HT1080 (cell line): ENCODE measurements around the gene AP5S1. TPM values are rescaled to one million over a fixed set of nuclear protein-coding genes. Genes with fewer than 3 reads are reported as not detected.

ENCODE experiments used
- DNase-seq: peaks from one replicate; pipeline ENCODE4 v3.0.0-alpha.2; 2015; ENCODE audit warnings: low read depth
- total RNA-seq: library from RNA; depleted of rRNA; stranded (reverse); fragments of >200 nt; shearing (Covaris generic); gene quantifications from 2 replicates; pipeline ENCODE4 v1.2.3, GENCODE V29; 2014; rRNA removed

AP5S1 gene
- total RNA-seq, 1 experiment from 2014 or later: 40.5 TPM

DNA sequence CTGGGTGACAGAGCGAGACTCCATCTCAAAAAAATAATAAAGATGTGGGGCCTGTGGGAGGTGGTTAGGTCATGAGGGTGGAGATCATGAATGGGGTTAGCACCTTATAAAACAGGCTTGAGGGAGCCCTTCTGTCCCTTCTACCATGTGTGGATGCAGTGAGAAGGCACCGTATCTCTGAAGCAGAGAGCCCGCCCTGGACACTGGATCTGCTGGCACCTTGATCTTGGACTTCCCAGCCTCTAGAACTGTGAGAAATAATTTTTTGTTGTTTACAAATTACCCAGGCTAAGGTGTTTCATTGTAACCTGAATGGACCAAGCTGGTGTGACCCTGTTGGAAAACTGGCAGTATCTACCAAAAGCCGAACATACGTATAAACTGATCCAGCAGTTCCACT lies 53.2 kb downstream of the AP5S1 start:
- no peak for DNase-seq

DNA sequence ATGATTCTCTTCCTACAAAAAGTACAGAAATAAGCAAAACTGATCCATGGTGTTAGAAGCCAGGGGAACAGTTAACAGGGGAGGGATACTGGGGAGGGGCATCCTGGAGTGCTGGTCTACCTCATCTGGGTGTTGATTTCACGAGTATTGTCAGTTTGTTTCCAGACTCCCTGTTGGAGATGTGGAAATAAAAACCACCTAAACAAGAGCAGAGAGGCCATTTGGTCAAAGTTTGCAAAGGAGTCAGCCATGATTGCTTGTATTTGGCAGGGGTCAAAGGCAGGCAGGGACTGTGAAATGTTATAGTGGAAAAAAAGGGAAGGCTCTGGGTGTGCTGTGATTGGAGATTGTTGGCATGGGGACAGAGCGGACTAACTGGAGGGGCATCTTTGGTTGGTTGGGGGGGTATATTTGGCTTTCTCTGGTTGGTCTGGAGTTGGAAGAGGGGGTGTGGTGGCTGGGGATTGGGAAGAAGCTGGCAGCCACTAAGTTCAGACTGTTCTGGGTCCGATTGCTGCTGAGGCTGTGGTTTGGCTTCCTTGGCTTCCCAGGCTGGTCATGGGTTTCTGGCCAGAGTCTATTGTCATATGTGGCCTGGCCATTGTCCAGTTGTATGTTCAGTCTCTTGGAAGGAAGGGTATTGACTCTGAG lies 54.0 kb downstream of the AP5S1 start:
- DNase-seq: no peak

DNA sequence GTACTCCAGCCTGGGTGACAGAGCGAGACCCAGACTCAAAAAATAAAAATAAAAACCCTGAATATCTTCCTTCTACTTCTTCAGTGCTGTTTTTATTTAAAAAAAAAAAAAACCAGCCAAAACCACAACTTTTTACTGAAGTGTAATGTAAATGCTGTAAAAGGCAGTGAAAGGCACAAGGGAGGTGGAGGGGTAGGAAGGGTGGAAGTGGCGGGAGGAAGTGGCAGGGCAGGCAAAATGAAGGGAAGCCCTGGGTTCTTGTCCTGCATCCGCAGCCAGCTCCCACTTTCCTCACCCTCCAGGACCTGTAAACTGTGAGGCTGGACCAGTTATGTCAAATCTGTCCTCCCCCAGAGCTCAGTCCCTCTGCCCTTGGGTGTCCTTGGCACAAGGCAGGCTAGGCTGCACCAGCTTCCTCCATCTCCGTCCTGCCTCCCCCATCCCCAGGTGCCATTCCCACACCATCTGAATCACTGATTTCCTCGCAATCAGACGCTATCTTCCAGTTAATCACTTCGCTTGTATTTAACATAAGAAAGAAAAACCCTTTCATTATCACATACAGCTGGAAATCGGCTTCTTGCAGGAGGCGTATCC lies 55.1 kb downstream of the AP5S1 start:
- DNase-seq: no peak

DNA sequence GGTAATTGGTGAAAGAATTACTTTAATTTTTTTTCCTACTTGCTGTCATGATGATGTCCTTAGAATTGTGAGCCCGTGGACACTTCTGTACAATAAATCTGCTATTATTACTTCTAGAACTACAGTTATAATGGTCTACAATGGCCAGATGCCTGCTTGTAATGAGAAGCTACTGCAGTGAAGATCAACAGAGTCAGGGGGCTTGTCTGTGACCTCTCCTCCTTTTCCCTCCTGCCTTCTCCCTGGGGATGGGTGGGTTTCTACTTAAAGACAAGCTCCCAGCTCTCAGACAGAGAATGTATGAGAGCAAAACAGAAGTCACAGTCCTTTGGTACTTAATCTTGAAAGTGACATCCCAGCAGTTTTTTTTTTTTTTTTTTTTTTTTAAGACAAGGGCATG lies 55.7 kb downstream of the AP5S1 start:
- no peak for DNase-seq

DNA sequence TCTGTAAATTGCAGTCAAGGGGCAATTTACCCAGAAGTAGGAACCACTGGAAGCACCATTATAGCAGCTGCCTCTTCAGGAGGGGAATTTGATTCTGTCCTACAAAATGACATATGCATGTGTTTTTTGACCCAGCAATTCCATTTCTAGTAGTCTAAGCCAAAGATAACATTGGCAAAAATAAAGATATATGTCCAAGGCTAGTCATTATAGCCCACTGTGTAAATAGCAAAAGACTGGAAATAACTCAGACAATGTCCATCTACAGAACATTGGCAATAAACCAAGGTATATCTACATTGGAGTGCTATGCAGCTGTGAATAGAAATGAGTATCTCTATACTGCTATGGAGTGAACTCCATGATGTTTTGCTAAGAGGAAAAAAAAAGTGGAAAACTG lies 56.3 kb downstream of the AP5S1 start:
- DNase-seq: no peak

Other genes with a start within 250 kb of the AP5S1 start
- gene GFRA4, start 157.1 kb upstream of the AP5S1 start, total RNA-seq: not detected in 2 replicates
- gene ADAM33, start 138.5 kb upstream of the AP5S1 start, total RNA-seq: not detected in 2 replicates
- not detected in 2 replicates for gene SIGLEC1, start 107.9 kb upstream of the AP5S1 start, total RNA-seq
- gene HSPA12B, start 87.9 kb upstream of the AP5S1 start, total RNA-seq: not detected in 2 replicates
- 144 and 171 TPM in 2 replicates for gene ADISSP, start 52.8 kb upstream of the AP5S1 start, total RNA-seq
- not detected in 2 replicates for gene SPEF1, start 39.1 kb upstream of the AP5S1 start, total RNA-seq
- gene CENPB, start 33.8 kb upstream of the AP5S1 start, total RNA-seq: 166 and 180 TPM in 2 replicates
- 57.7 and 92.7 TPM in 2 replicates for gene CDC25B, start 24.2 kb upstream of the AP5S1 start, total RNA-seq
- 16.2 and 20.1 TPM in 2 replicates for gene MAVS, start 26.3 kb downstream of the AP5S1 start, total RNA-seq
- 43.9 and 50.9 TPM in 2 replicates for gene PANK2, start 68.8 kb downstream of the AP5S1 start, total RNA-seq
- 17.8 and 22.0 TPM in 2 replicates for gene RNF24, start 195.0 kb downstream of the AP5S1 start, total RNA-seq